Measurements from ENCODE around the gene TMEM258. TPM values are rescaled to one million over a fixed set of nuclear protein-coding genes. Genes with fewer than 3 reads are reported as not detected.

The TMEM258 gene
- total RNA-seq, 2 donors from 2014 or later = 135 to 156 TPM

DNA sequence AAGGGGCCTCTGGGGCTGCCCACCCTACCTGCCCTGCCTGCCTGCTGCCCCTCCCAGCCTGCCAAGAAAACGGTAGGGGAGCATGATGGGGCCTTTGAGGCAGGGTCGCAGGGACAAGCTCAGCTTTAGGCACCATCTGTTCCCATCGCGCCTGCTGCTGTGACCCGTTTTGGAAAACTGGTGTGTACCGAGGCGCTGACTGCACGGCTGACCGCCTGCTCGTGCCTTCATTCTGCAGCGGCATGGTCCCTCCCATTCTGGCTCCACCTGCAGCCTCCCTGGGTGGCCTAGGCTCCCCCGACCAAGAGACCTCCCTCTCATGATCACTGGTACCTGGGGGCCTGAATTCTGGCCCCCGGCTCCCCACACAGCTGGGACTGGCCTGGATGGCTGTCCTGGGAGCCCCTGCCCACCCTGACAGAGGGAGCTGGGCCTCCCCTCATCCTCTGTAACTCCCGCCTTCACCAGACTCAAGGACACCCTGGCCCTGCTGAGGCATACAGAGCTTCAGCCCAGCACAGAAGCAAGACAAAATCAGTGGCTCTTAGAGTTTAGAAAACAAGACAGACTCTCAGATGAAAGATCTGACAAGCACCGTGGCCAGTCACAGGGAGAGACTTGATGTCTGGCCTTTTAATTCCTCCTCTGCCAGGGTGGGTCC, 46.5 kb downstream of the TMEM258 start:
- Mint-ChIP-seq H3K4me1 (no peaks in the 10 kb centered on the region), H3K27me3 (peaks cover 8% of the 10 kb centered on the region), H3K27ac (no peak overlapping the region), H3K4me3 (no peak overlapping the region), H3K9me3 (no peaks in the 10 kb centered on the region), H3K36me3 (ENCODE audit: low read depth) (no peaks in the 10 kb centered on the region)
- no peak for ATAC-seq (replicated peaks)

DNA sequence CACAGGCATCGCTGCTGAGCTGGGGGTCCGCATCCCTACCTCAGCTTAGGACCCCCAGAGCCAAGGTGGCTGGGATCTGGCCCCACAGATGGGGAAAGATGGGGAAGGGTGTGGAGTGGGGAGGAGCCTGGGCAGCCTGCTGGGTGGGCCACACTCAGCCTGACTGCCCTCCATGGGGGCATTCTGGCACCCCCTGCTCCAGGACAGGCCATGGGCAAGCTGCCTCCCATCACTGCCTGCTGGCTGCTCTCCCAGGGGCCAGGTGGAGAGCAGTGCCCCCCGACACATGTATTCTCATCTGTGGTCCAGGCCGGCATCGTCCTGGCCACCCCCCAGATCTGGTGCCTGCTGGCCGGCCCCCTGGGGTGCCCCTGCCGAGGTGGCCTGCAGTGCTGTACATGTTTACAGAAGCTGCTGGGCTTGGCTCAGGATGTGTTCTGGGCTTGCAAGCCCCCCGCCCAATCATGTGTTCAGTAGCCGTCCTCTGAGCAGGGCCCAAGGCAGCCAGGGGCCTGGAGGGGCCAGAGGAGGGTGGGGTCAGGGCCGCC, 47.7 kb downstream of the TMEM258 start:
- Mint-ChIP-seq H3K4me3 (no peak overlapping the region), H3K27ac (no peak overlapping the region), H3K9me3 (no peaks in the 10 kb centered on the region), H3K27me3 (peaks cover 5% of the 10 kb centered on the region), H3K36me3 (ENCODE audit: low read depth) (no peaks in the 10 kb centered on the region), H3K4me1 (no peaks in the 10 kb centered on the region)
- no peak for ATAC-seq (replicated peaks)

DNA sequence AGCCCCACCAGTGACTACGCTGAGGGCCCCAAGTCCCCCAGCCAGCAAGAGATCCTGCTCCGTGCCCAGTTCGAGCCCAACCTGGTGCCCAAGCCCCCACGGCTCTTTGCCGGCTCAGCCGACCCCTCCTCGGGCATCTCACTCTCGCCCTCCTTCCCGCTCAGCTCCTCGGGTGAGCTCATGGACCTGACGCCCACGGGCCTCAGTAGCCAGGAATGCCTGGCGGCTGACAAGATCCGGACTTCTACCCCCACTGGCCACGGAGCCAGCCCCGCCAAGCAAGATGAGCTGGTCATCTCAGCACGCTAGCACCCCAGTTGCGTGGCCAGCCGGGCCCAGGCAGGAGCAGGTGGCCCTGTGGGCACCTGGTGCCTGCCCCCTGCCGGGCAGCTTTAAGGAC, 48.2 kb downstream of the TMEM258 start:
- Mint-ChIP-seq H3K4me1 (no peaks in the 10 kb centered on the region), H3K9me3 (no peaks in the 10 kb centered on the region)
- no peak for ATAC-seq (replicated peaks)

DNA sequence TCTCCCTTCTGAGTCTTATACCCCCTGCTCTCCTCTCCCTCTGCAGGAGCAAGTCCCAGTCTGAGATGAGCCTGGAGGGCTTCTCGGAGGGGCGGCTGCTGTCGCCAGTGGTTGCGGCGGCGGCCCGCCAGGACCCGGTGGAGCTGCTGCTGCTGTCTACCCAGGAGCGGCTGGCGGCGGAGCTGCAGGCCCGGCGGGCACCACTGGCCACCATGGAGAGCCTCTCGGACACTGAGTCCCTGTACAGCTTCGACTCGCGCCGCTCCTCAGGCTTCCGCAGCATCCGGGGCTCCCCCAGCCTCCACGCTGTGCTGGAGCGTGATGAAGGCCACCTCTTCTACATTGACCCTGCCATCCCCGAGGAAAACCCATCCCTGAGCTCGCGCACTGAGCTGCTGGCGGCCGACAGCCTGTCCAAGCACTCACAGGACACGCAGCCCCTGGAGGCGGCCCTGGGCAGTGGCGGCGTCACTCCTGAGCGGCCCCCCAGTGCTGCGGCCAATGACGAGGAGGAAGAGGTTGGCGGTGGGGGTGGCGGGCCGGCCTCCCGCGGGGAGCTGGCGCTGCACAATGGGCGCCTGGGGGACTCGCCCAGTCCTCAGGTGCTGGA, 48.8 kb downstream of the TMEM258 start:
- H3K27me3 Mint-ChIP-seq = no peaks in the 10 kb centered on the region
- no peak overlapping the region for H3K27ac Mint-ChIP-seq
- no peaks in the 10 kb centered on the region for H3K36me3 Mint-ChIP-seq (ENCODE audit: low read depth)
- no peak for ATAC-seq (replicated peaks)
- no peaks in the 10 kb centered on the region for H3K4me1 Mint-ChIP-seq
- no peaks in the 10 kb centered on the region for H3K9me3 Mint-ChIP-seq
- no peak overlapping the region for H3K4me3 Mint-ChIP-seq

More for the DNA sequence above, 48.2 kb downstream of the TMEM258 start:
- Mint-ChIP-seq H3K27ac (no peak overlapping the region), H3K27me3 (peaks cover 2% of the 10 kb centered on the region), H3K36me3 (ENCODE audit: low read depth) (no peaks in the 10 kb centered on the region), H3K4me3 (no peak overlapping the region)

DNA sequence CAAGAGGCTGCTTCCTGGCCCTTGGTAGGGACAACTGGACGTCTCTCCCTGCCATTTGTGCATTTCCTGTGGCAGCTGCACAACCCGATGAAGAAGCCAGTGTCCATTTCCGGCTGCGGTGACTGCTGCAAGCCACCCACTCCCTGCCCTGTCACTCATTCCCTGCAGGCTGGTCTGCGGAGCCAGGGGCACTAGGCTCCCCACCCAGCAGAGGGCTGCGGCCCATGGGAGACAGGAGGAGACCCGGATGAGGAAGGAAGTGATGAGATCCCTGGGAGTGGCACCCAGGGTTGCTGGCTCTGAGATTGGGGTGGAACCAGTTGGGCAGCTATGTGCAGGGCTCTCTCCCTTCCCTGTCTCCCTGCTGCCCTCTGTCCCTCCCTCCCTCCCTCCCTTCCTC, 50.0 kb downstream of the TMEM258 start:
- no peak overlapping the region for H3K27ac Mint-ChIP-seq
- no peak overlapping the region for H3K4me3 Mint-ChIP-seq
- H3K4me1 Mint-ChIP-seq = no peaks in the 10 kb centered on the region
- ATAC-seq (replicated peaks) = no peak
- no peaks in the 10 kb centered on the region for H3K9me3 Mint-ChIP-seq
- H3K27me3 Mint-ChIP-seq = no peaks in the 10 kb centered on the region
- H3K36me3 Mint-ChIP-seq (ENCODE audit: low read depth) = no peaks in the 10 kb centered on the region

DNA sequence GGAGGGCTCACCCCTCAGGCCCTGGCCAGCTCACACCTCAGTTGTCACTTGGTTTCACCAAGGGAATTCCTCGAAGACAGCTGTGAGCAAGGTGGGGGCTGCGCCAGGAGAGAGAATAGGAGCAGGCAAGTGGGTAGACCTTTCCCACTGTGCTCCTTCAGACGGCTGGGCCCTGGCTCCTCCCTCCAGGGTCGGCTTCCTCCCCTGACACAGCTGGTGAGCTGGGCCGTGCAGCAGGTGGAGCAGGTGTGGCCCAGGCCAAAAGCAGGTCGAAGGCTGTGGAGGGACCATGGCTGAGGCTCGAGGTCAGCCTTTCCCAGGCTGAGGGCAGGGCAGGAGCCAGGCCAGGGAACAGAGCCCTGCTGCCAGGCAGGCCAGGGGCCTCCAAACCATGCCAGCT, 52.4 kb downstream of the TMEM258 start:
- ATAC-seq (replicated peaks) = no peak
- Mint-ChIP-seq H3K27me3 (no peaks in the 10 kb centered on the region), H3K4me1 (no peaks in the 10 kb centered on the region), H3K27ac (no peak overlapping the region), H3K36me3 (ENCODE audit: low read depth) (no peaks in the 10 kb centered on the region), H3K9me3 (no peaks in the 10 kb centered on the region), H3K4me3 (no peak overlapping the region)

DNA sequence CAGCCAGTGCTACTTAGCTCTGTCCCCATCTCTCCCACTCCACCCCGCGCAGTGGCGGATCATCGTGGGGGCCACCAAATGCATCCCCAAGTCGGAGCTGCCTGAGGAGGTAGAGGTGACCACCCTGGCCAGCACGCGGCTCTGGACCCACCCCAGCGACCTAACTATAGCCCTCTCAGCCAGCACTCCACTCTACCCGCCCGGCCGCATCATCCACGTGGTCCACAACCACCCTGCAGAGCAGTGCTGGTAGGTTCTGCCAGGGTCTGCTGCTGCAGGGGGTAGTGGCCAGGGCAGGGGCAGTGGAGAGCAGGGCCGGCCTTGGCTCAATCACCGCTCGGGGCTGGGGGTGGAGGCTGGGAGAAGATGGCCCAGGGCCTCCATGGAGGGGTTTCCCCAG, 53.0 kb downstream of the TMEM258 start:
- H3K4me3 Mint-ChIP-seq = no peak overlapping the region

More for the DNA sequence above, 53.0 kb downstream of the TMEM258 start:
- H3K9me3 Mint-ChIP-seq = no peaks in the 10 kb centered on the region
- H3K27ac Mint-ChIP-seq = no peak overlapping the region
- H3K36me3 Mint-ChIP-seq (ENCODE audit: low read depth) = no peaks in the 10 kb centered on the region
- no peaks in the 10 kb centered on the region for H3K4me1 Mint-ChIP-seq
- no peaks in the 10 kb centered on the region for H3K27me3 Mint-ChIP-seq
- ATAC-seq (replicated peaks) = no peak

Other genes starting within 250 kb of the TMEM258 start
- under 1 TPM in 1 of 2 donors, not detected in 1; 0.19 TPM for gene SYT7, start 211.5 kb downstream of the TMEM258 start, total RNA-seq
- gene DAGLA, start 112.2 kb downstream of the TMEM258 start, total RNA-seq = under 1 TPM; 0.11 to 0.13 TPM
- gene MYRF, start 40.0 kb downstream of the TMEM258 start, total RNA-seq = 1 to 10 TPM; 1.2 to 5.9 TPM
- 100 to 1,000 TPM in 1 of 2 donors, 10 to 100 TPM in 1; 72.6 to 133 TPM for gene FEN1, start 312 bp upstream of the TMEM258 start, total RNA-seq
- 10 to 100 TPM in 1 of 2 donors, 1 to 10 TPM in 1; 5.6 to 22.9 TPM for gene FADS1, start 24.4 kb upstream of the TMEM258 start, total RNA-seq
- gene FADS2, start 35.7 kb upstream of the TMEM258 start, total RNA-seq = 10 to 100 TPM in 1 of 2 donors, 1 to 10 TPM in 1; 9.4 to 58.3 TPM
- gene FADS3, start 98.9 kb upstream of the TMEM258 start, total RNA-seq = 10 to 100 TPM in 1 of 2 donors, 1 to 10 TPM in 1; 3.6 to 24.7 TPM
- not detected for gene RAB3IL1, start 125.0 kb upstream of the TMEM258 start, total RNA-seq
- under 1 TPM; 0.05 to 0.24 TPM for gene BEST1, start 157.8 kb upstream of the TMEM258 start, total RNA-seq
- 1,000 to 10,000 TPM in 1 of 2 donors, 100 to 1,000 TPM in 1; 701 to 1,114 TPM for gene FTH1, start 175.0 kb upstream of the TMEM258 start, total RNA-seq